AML-193 (cell line): ENCODE measurements around the gene CD52.

Source experiments
- DNase-seq, 2 experiments: peaks; one replicate each; lab custom pipeline; 2025; lab: John Stamatoyannopoulos, UW

The CD52 gene

DNA sequence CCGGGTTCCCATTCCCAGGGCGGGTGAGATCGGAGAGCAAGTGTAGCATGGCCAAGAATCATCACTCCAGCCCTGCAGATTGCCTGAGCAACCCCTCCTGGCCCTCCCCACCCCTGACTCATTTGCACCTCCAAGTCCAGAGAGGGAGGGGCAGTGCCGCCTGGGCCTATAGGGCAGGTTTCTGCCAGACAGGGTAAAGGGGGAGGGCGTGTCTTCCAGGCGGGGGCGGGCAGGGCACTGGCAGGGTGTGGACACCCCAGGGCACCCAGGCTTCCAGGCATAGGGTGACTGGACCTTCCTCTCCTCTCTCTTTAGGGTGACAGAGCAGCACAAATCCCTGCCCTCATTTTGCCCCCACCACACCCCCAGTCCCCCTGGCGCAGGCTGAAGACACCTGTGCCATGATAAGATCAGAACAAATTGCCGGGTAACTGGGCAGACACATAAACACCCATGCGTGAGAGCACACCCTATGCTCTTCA is 39.4 kb downstream of the CD52 start:
- no peak for DNase-seq

DNA sequence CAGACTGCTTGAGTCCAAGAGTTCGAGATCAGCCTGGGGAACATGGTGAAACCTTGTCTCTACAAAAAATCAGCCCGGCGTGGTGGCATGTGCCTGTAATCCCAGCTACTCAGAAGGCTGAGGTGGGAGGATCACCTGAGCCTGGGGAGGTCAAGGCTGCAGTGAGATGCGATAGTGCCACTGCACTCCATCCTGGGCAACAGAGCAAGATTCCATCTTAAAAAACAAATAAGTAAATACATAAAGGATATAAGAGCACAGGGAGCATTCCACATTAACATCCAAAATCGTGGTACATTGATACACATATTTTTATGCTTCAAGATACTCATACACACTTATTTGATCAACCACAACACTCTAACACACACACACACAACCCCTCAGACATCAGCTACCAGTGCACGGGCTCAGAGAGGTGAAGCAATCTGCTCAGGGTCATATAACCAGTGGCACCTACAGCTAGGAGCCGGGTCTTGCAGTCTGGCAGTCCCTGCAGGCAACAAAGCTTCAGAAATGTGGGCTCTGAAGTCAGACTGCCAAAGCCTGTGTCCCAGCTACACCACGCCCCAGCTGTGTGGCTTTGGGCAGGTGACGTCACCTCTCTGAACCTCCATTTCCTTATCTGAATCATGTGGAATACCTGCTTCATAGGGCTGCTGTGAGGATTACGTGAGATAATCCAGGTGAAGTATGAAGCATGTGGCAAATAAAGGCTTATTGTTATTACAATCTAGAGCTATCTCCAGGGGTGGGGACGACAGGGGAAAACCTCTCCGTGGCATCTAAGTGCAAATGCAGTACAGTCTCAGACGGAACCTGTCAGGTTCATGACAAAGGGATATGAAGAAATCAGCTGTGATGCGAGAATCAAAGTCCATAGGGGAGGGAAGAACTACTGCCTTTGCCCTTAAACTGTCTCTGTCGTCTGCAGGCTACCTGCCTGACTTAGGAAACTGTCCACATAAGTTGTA is 40.9 kb downstream of the CD52 start:
- no peak for DNase-seq

DNA sequence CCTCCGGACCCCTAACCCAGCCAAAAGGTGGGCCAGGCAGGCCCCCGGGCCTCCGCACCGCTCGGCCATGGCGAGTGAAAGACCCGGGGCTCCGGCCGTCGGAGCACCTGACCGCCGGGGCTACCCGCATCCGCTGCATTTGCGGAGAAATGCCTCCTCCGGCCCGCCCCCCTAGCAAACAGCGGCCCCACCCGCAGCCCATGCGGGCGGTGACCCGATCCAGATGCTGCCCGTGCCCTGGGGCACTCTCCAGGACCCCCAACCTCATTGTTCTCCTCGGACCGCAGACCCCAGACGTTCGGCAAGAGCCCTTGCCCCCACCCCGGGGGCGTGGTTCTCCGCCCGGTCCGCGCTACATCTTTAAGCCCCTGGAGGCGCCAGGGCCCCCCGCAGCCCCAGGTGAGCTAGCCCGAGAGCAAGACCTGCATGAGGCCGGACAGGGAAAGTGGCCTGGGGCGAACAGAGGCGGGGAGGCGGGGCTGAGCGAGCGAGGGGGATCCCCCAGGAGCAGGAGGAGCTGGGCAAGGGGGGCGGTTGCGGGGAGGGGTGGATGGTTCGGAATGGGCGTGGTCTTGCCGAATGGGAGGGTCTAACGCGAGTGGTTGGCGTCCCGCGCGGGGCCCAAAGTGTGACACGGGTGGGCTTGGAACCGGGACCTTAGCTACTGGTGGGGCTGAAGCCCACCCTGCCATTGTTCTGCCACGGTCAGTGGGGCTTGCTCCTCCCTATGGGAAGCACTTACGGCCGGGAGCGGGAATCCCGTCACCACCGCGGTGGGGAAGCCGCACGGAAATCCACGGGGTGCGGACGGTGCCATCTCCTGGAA is 42.4 kb downstream of the CD52 start:
- no peak for DNase-seq

DNA sequence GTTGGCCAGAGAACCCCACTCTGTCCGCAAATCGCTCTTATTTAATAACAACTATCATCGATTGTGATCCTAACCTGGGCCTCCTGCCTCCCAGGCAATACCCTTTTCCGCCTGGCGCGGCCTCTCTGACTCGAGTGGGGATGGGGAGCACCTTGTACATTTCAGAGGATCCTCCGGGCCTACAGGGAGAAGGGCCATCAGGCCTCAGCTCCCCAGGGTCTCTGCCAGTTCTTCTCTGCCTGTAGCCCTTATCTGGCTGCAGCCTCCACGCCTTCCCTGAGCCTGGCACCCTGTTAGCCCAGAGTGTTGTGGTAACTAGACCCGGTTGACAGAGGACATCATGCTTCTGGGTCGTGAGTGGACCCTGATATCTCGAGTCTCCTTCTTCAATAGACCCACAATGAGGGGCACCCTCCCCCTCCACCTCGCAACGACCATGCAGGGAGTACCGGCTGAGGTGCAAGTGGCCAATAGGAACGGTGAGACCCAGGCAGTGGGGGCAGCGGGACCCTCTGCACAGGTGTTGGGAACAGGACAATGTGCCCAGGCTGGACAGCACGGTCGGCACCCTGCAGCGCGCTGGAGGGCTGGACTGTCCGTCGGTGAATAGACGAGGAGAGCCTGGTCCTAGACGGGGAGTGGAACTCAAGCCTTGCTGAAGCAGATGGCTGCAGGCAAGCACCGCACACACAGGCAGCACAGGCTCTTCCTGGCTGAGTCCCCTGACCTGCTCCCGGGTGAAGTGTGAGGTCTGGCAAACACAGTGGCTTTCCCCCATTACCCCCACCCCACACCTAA is 43.2 kb downstream of the CD52 start:
- no peak for DNase-seq

DNA sequence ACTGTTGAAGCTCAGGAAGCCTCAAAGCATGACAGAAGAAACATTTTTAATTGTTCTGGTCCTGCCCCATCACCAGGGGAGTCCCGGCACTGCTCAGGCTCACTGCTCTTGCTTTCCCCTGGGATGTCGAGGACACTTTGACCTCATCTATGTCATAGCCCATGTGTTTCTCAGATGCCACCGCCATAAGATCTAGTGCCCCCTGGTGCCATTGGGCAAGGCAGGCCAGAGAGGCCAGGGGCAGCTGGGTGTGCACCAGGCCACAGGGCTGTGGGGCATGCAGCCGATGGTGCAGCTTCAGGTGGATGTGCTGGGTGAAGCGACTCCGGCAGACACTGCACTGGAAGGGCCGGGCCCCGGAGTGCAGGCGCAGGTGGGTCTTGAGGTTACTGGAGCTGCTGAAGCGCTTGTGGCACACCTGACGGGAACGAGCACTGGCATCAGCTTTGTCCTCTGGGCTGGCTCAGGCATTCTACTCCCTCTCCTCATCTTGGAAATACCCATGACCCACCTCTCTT is 43.9 kb downstream of the CD52 start:
- DNase-seq: no peak

DNA sequence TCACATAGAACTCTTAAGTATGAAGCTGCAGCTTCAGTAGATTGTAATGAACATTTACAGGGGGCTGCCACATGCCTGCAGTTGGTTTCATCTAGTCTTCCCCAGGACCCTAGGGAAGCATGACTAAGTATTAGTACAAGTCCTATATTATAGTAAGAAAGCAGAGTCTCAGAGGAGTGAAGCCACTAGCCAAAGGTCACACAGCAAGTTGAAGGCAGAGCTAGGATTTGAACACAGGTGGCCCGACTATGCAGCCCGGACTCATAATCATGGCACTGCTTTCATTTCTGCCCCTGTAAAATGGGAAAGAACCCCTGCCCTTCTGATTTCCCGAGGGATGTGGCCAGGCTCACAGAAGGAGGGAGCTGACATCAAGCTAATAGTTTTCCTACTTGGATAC is 44.6 kb downstream of the CD52 start:
- no peak for DNase-seq

GRCh38 chr1:26363549-26364448 is 46.0 kb downstream of the CD52 start:
- DNase-seq: peak; percentile 57 to 65

GRCh38 chr1:26364956-26365355 is 47.2 kb downstream of the CD52 start:
- DNase-seq: no peak

DNA sequence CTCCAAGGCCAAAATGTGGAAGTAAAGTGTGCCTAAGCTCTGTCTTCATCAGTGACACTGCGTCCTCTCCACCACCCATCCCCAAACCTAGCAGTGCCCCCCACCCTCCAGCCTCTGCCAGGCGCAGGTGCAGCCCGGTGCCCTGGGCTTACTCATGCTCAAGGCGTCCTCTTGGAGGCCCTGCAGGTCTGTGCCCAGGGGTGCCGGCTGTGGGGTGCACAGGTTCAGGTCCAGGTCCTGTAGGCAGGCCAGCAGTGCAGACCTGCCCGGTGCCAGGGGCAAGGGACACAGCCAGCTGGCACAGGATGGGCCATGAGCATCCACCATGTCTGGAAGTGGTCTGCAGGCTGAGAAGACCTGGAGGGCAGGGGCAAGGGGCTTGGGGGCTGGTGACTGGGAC is 49.7 kb downstream of the CD52 start:
- DNase-seq: no peak

GRCh38 chr1:26368006-26368405 is 50.2 kb downstream of the CD52 start:
- no peak for DNase-seq

DNA sequence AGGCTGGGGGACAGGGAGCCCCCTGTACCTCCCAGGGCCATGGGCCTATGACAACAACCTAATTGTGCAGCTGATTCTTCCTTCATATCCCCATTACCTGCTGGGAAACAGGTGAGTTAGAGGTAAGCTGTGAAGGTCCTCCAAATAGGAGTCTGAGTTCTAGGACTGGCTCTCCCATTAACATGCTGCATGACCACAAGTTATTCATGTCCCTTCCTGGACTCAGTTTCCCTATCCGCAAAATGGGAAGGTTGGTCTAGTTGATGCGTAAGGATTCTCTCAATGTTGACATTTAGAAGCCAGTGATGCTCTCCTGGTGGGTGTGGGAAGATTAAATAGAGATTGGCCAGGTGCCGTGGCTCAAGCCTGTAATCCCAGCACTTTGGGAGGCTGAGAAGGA is 50.7 kb downstream of the CD52 start:
- DNase-seq: no peak
